Epithelial cell of esophagus (primary cell): ENCODE results near the gene DDX24.

Experiments
- DNase-seq: peaks from one replicate; pipeline ENCODE4 v3.0.0; 2010; ENCODE audit warnings: low read depth
- H3K4me3 ChIP-seq: 2 replicates; pipeline ENCODE4 v1.5.1; 2011; ENCODE audit warnings: mild to moderate bottlenecking, low read length, control low read depth
- TF ChIP-seq, protein P1 (sequence below): IDR thresholded peaks from 2 replicates; pipeline ENCODE4 v1.5.1; 2011; ENCODE audit warnings: low read depth, mild to moderate bottlenecking, low read length, control low read depth, inconsistent platforms; ENCODE audit not compliant: insufficient read depth; ENCODE audit errors: missing control alignments

Gene DDX24

DNA sequence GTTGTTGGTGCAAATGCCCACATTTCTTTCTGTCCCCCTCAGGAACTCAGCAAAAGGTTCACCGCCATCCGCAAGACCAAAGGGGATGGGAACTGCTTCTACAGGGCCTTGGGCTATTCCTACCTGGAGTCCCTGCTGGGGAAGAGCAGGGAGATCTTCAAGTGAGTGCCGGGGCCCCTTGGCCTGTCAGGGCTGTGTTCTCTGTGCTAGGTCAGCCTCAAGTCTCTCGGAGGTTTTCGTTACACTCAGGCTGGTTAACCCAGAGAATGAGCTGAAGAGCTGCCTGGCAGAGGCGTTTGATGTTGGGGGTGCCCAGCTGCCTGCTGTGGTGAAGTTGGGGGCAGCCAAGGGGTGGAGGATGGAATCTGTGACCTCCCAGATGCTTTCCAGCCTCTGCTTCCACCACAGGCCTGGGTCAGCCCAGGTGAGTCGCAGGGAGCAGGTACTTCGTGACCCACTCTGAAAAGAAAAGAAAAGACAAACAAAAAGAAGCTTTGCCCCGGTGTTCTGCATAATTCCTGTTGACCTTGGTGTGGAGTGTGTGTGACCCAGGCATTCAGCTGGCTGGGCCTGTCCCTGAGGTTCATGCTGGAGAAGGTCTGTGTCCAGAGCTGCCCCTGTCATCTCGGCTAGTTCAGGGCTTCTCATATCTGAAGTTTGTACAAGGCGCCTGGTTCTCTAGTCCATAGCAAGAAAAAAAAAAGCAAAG, 41.9 kb downstream of the DDX24 start:
- TF ChIP-seq, protein P1, sequence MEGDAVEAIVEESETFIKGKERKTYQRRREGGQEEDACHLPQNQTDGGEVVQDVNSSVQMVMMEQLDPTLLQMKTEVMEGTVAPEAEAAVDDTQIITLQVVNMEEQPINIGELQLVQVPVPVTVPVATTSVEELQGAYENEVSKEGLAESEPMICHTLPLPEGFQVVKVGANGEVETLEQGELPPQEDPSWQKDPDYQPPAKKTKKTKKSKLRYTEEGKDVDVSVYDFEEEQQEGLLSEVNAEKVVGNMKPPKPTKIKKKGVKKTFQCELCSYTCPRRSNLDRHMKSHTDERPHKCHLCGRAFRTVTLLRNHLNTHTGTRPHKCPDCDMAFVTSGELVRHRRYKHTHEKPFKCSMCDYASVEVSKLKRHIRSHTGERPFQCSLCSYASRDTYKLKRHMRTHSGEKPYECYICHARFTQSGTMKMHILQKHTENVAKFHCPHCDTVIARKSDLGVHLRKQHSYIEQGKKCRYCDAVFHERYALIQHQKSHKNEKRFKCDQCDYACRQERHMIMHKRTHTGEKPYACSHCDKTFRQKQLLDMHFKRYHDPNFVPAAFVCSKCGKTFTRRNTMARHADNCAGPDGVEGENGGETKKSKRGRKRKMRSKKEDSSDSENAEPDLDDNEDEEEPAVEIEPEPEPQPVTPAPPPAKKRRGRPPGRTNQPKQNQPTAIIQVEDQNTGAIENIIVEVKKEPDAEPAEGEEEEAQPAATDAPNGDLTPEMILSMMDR, result no peak
- DNase-seq, result no peak
- no peak overlapping the region for H3K4me3 ChIP-seq

DNA sequence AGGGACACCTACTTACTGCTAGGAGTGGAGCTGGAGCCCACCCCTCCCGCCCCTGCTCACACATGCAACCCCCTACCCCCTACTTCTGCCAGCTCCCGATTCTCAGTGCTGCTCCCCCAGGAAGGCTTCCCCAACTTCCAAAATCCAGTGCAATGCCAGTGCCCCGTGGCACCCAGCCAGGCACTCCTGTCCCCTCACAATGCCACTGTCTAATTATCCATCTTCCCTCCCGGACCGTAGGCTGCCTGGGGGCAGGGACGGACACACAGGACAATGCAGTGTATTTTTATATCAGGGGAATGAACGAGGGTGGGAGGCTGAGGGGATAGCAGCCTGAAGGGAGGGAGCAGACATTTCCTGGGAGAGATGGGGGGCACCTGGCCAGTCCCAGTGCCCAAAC, 42.5 kb downstream of the DDX24 start:
- TF ChIP-seq, protein P1, result no peak
- no peak overlapping the region for H3K4me3 ChIP-seq
- no peak for DNase-seq

DNA sequence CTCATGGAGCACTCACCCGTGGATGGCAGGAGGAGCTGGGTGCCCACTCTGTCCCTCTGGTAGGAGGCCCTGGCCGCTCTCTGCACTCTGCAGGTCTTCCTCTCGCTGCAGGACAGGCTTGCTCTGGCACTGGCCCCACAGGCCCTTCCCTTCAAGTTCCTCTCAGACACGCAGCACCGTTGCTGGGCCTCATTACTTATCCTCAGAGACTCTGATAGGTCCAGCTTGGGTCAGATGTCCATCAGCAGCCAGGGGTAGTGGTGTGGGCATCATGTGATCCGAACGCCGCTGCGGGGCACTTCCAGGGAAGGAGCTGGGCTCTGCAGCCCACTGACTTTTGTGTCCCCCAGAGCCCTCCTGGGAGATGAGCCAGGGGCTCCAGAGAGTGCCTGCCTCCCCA, 43.0 kb downstream of the DDX24 start:
- H3K4me3 ChIP-seq, result no peak overlapping the region
- DNase-seq, result no peak
- TF ChIP-seq, protein P1, result no peak

DNA sequence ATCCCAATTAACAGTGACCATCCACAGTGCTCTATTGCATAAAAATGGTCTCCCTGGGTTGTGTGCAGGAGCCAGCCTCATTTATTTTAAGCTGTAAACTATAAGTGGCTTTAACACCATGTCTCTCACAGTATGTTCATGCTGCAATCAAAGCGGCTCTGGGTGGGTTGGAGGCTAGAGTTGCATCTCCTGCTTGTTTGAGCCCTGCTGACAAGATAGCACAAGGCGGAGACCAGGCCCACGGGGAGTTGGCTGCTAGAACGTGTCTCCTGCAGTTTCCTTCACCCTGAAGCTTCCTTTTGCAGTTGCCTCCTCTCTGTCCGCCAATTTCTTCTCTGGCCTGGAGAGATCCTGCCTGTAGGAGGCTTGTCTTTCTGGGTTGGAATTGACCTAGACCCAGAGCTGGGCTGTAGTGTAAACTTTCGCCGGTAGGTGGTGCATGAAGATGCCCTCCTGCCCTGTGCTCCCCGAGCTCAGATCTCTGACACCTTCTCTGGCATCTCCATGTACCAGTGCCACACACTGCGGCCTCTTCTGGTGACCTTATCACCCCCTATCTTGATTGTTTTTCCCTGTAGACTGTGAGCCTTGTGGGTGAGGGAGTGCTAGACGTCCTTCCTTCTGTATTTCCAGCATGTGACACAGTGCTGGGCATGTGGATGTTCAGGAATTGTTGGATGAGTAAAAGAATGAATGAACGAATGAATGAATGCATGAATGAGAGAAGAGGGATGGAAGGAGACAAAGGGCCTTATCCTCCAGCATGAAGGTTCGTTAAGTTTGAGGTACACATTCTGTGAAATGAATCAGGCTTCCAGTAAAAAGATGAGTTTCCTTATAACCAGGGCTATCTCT, 44.5 kb downstream of the DDX24 start:
- TF ChIP-seq, protein P1, result peak; percentile 89
- no peak overlapping the region for H3K4me3 ChIP-seq
- peak; percentile 72 for DNase-seq

DNA sequence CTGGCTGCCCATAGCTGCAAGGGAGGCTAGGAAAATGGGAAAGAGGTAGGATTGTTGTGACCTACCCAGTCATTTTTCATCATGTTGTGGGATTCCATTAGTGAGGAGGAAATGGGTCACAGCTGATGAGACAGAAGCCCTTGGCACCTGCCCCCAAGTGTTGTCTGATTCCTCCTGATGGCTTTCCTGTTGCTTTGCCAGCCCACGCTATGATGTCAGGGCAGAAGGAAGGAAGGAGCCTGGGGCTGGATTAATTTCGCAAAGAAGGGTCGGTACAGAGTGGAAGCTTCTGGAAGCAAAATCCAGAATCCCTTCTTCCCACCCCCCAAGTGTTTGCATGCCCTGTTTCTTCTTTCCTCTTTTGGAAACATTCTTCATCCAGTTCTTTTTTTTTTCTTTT, 46.1 kb downstream of the DDX24 start:
- H3K4me3 ChIP-seq, result no peak overlapping the region
- TF ChIP-seq, protein P1, result no peak
- DNase-seq, result peak; percentile 17

DNA sequence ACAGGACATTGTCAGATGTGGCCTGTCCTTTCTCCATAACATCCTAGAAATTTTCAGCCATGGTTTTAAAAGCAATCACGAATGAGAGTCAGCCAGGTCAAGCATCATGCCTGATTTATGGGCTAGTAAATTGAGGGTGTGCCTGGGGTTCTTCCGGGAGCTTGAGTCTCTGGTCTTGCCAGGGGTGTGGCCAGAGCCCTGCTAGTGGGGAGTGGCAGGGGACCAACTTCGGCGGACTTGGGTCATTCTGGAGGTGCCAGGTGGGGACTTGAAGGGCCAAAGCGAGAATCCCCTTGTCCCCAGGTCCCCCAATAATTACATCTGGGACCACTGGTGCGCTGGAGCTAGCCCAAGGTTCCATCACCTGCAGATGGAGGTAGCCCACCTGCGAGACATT, 49.1 kb downstream of the DDX24 start:
- H3K4me3 ChIP-seq, result no peak overlapping the region
- no peak for DNase-seq
- TF ChIP-seq, protein P1, result no peak
